ENCODE data around the gene RGS7BP. TPM values are rescaled to one million over a fixed set of nuclear protein-coding genes. Genes with fewer than 3 reads are reported as not detected.
A peak's percentile ranks its signal among the peaks of the same experiment; 100 is the strongest.

Gene RGS7BP
- total RNA-seq, 1 donor, result not detected

DNA sequence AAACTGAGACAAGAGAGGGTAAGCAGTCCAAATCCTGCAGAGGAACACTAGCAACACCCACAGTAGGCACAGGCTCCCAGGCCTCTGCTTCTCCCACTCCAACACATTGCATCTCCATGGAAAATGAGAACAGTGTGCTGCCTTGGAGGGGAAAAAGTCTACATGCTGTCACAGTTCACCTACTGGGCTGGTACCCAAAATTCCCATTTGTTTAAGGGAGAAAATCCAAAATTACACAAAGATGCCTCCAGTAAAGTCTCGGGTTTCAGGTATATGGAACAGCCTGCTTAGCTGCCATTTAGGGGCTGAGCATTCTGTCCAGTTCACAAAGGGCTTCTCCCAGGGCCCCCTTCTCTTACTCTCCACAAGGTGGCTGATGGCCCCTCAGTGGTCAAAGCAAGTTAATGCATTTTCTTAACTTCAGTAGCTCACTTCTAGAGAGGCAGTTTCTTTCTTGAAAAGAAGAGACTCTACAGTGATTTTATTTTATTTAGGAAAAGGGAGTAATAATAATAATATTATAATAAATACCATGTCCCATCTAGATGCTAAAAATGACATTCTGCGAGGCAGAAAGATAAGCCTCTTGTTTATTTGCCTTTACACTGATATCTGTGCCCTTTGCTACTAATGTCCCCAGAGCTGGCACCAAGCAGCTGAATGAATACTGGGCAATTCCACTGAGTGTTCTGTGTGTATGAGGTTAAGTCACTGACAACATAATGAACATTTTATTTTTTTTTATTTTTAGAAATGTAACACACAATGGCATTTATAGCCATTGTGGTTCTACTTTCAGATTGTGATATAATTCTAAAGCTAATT lies 89.4 kb downstream of the RGS7BP start:
- TF ChIP-seq, protein P1, sequence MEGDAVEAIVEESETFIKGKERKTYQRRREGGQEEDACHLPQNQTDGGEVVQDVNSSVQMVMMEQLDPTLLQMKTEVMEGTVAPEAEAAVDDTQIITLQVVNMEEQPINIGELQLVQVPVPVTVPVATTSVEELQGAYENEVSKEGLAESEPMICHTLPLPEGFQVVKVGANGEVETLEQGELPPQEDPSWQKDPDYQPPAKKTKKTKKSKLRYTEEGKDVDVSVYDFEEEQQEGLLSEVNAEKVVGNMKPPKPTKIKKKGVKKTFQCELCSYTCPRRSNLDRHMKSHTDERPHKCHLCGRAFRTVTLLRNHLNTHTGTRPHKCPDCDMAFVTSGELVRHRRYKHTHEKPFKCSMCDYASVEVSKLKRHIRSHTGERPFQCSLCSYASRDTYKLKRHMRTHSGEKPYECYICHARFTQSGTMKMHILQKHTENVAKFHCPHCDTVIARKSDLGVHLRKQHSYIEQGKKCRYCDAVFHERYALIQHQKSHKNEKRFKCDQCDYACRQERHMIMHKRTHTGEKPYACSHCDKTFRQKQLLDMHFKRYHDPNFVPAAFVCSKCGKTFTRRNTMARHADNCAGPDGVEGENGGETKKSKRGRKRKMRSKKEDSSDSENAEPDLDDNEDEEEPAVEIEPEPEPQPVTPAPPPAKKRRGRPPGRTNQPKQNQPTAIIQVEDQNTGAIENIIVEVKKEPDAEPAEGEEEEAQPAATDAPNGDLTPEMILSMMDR (IDR thresholded peaks at IDR 0.05; ENCODE audit: insufficient read depth, low read depth, low read length), result peak; percentile 33
- no peak overlapping the region for H3K4me3 ChIP-seq (ENCODE audit: low read depth, low read length)
- no peak for DNase-seq (ENCODE audit: low read depth)

GRCh38 chr5:64599226-64599625 lies 93.4 kb downstream of the RGS7BP start:
- TF ChIP-seq, protein P1 (IDR thresholded peaks at IDR 0.05; ENCODE audit: insufficient read depth, low read depth, low read length), result no peak
- no peak overlapping the region for H3K4me3 ChIP-seq (ENCODE audit: low read depth, low read length)
- no peak for DNase-seq (ENCODE audit: low read depth)

DNA sequence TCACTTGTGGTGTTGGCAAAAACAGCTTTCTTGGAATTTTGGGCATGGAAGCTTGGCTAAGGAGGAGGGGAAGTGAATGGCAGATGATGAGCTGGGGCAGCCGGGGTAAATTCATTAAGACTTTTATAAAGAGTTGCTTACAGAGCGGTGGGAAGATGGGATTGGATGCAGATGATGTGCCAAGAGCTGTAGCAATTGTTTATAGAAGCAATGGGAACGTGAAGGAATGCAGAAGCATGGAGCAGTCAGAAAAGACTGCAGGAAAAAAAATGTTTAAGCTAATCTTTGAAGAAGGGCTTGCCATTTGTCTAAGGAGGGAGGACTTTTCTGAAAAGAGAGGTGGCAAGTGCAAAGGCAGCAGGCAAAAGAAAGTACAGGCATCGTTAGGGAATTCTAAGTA lies 97.9 kb downstream of the RGS7BP start:
- TF ChIP-seq, protein P1 (IDR thresholded peaks at IDR 0.05; ENCODE audit: insufficient read depth, low read depth, low read length), result no peak
- H3K4me3 ChIP-seq (ENCODE audit: low read depth, low read length), result no peak overlapping the region
- DNase-seq (ENCODE audit: low read depth), result no peak

DNA sequence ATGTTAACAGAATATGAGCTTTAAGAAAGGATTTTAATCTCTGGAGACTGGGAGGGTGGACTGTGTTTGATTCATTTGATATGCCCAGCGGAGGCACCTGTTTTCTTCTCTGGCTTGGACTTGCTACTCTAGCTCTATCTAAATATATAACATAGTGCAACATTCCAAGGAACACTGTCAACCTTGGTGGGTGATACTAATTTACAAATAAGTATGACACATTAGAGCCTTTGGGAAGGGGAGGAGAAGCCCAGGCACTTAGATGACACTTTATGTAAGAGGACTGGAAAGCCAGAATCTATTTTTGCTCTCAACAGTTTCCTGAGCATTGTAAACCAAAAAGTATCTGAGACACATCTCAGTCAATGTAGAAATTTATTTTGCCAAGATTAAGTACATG lies 101.1 kb downstream of the RGS7BP start:
- TF ChIP-seq, protein P1 (IDR thresholded peaks at IDR 0.05; ENCODE audit: insufficient read depth, low read depth, low read length), result no peak
- no peak for DNase-seq (ENCODE audit: low read depth)
- H3K4me3 ChIP-seq (ENCODE audit: low read depth, low read length), result no peak overlapping the region

DNA sequence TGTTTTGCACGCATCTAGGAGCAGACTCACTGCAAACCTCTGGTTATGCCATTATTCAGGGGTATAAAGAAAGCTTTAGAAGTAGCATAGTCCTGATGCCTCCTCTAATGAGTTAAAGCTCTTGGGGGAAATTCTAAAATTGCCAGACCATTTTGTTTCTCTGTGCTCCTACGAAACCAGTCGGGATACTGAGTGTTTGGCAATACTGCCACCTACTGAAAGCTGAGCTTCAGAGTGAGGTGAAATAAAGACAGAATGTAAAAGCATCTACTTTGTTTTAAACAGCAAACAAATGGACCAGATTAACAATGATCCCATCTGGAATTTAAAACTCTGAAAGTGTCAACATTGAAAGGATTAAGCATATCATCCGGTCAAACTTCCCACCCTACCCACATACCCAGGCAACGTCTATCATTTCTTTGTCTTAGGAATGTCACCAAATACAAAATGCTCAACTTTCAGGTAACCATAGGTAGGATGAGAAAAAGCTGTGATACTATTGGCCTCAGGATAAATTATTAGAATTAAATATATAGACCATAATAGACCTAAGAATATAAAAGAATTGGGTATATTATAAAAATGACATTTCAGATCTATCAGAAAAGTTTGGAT lies 106.6 kb downstream of the RGS7BP start:
- TF ChIP-seq, protein P1 (IDR thresholded peaks at IDR 0.05; ENCODE audit: insufficient read depth, low read depth, low read length), result peak; percentile 84
- peak; percentile 66 for DNase-seq (ENCODE audit: low read depth)
- H3K4me3 ChIP-seq (ENCODE audit: low read depth, low read length), result no peak overlapping the region

DNA sequence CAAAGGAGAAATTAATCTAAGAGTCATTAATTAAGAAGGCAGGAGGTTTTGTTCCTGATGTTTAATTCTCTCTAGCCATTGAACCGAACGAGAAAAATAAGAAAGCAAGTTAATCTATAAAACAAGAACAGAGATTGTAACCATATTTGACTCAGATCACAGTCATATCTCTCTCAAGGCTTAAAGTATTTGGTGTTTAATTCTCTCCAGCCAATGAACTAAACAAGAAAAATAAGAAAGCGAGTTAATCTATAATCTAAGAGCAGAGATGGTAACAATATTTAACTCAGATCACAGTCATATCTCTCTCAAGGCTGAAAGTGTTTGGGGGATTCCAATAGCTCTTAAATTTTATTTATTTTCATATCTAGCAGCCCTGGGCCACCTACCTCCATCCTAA lies 110.1 kb downstream of the RGS7BP start:
- TF ChIP-seq, protein P1 (IDR thresholded peaks at IDR 0.05; ENCODE audit: insufficient read depth, low read depth, low read length), result no peak
- H3K4me3 ChIP-seq (ENCODE audit: low read depth, low read length), result no peak overlapping the region
- DNase-seq (ENCODE audit: low read depth), result no peak

All from fibroblast of villous mesenchyme (primary cell).